CD4-positive, alpha-beta T cell treated with Interleukin-12 subunit alpha and Interleukin-12 subunit beta, for 1 hour (primary cell): ENCODE results near the gene HOXB9.
A peak's percentile ranks its signal among the peaks of the same experiment; 100 is the strongest.

Experiments
- DNase-seq: peaks from one replicate; pipeline ENCODE4 v3.0.0-alpha.2; 2020

Gene HOXB9

GRCh38 chr17:48626245-48627117, at the start of gene HOXB9:
Gene HOXB9 (minus strand): TSS chr17:48626358. CDS start chr17:48626269, 89 bp downstream.
- peak; percentile 52 for DNase-seq

GRCh38 chr17:48672340-48672739, 46.2 kb upstream of the HOXB9 start:
- DNase-seq, result no peak

- peak; percentile 66 for DNase-seq
These were observed 45.6 kb upstream of the HOXB9 start for GRCh38 chr17:48671697-48672171.

GRCh38 chr17:48663134-48663924, 37.2 kb upstream of the HOXB9 start:
- DNase-seq, result no peak

GRCh38 chr17:48655913-48656312, 29.8 kb upstream of the HOXB9 start:
- no peak for DNase-seq

- DNase-seq, result no peak
These were observed 23.6 kb upstream of the HOXB9 start for GRCh38 chr17:48649741-48650140.

GRCh38 chr17:48647963-48648245, 21.7 kb upstream of the HOXB9 start:
- DNase-seq, result no peak

- no peak for DNase-seq
These were observed 21.2 kb upstream of the HOXB9 start for GRCh38 chr17:48647103-48647962.

- peak; percentile 36 for DNase-seq
These were observed 20.3 kb upstream of the HOXB9 start for GRCh38 chr17:48646183-48647102.

- DNase-seq, result no peak
These were observed 19.6 kb upstream of the HOXB9 start for GRCh38 chr17:48645639-48646182.

- no peak for DNase-seq
These were observed 18.9 kb upstream of the HOXB9 start for GRCh38 chr17:48644910-48645557.

GRCh38 chr17:48644159-48644558, 18.0 kb upstream of the HOXB9 start:
- DNase-seq, result no peak

GRCh38 chr17:48643697-48644012, 17.5 kb upstream of the HOXB9 start:
- DNase-seq, result no peak

GRCh38 chr17:48642843-48643696, 16.9 kb upstream of the HOXB9 start:
- DNase-seq, result no peak

GRCh38 chr17:48642059-48642842, 16.1 kb upstream of the HOXB9 start:
- DNase-seq, result no peak

- no peak for DNase-seq
These were observed 15.4 kb upstream of the HOXB9 start for GRCh38 chr17:48641541-48642058.

GRCh38 chr17:48640858-48641180, 14.7 kb upstream of the HOXB9 start:
- no peak for DNase-seq

GRCh38 chr17:48639982-48640857, 14.1 kb upstream of the HOXB9 start:
- DNase-seq, result no peak
